HG02973 (cell line): Measurements from ENCODE around the gene THBS4.

Source experiments
- ATAC-seq: cut with Tn5 transposase; IDR thresholded peaks from one replicate; pipeline ENCODE4 v1.9.1; 2021; ENCODE audit warnings: moderate library complexity; ENCODE audit not compliant: unreplicated experiment

Gene THBS4

DNA sequence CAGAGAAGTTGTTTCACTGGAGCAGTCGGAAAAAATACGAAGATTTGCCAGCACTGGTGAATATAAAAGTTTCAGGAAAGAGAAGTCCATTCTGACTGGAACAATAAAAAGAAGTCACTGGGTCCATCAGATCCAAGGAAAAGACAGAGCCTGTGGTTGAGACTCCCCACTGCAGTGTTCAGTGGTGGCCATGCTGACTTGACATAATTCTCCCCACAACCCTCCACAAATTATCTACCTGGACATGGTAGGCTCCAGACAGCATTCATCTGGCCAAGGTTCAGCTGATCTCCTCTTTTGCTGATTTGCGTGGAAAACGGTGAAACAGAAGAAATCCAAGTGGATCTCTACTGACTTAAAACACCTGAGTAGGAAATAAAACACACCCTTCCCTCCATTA lies 8.0 kb downstream of the THBS4 start:
- no peak for ATAC-seq

DNA sequence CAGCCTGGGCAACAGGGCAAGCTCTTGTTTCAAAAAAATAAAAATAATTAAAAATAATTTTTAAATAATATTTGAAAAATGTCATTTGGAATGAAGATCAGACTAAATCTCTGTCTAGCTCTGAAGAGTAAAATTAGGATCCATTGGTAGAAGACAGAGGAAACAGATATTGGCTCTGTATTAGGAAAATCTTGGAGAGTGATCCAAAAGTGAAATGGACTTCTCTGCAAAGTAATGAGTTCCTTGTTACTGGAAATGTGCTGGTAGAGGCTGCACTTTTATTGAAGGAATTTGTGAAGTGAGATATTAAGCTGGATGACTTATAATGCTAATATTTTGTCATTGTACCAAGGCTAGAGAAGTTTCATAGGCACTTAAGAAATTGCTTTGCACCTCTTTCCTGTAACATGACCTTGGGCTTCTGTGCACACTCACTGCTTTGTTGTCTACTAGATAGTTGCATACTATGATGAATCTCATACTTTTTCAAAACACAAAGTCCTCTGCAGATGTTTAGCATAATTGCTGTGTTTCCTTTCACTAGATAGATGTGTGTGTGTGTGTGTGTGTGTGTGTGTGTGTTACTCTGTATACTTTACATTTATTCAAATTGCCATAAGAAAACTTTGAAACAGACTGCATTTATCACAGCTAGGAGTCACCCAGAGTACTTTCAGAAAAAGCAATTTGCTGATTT lies 13.1 kb downstream of the THBS4 start:
- no peak for ATAC-seq

DNA sequence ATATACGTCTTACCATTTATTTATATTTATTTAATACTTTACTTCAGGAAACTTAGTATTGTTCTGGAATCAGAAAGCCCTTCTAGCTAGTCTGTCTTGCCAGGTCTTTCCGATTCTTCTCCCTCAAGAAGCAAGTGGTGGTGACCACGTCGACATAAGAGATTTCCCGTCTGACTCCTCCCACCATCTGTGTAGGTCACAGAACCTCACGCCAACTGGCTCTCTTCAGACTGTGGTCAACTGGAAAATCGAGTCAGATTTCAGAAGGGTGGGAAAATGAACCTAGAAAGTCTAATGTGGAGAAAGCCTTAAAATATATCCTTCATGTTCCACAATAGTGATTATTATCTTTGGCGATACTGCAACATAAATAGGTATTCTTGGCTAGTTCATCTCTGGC lies 17.3 kb downstream of the THBS4 start:
- ATAC-seq = no peak

DNA sequence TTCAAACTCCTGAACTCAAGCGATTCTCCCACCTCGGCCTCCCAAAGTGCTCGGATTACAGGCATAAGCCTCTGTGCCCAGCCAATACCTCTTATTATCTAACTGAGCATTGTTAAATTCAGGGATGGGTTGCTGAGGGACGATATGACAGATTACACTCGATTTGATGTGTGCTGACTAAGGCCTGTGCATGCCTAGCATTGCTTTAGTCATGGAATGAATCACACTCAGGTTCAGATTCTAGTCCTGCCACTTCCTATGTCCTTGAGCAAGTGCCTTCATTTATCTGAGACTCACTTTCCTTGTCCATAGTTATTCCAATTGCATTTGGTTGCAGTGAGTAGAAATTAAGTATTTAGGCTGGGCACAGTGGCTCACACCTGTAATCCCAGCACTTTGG lies 19.5 kb downstream of the THBS4 start:
- no peak for ATAC-seq

DNA sequence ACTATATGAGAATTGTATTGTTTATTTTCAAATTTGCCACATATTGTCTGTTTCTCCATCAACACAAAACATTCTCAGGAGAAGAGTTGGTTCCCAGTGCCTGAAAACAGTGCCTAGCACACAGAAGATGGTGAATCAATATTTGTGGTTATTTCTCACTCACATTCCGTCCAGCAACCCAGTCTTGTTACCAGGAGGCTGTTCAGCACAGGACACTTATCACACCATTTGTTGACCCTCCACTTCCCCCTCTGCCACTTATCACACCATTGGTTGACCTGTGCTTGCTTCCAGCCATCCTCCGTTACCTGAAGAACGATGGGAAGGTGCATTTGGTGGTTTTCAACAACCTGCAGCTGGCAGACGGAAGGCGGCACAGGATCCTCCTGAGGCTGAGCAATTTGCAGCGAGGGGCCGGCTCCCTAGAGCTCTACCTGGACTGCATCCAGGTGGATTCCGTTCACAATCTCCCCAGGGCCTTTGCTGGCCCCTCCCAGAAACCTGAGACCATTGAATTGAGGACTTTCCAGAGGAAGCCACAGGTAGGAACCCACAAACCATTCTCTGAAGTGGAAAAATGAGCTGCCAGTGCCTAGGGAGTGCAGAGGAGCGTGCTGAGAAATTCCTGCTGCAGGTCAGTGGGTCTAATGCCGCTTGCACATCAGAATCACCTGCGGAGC lies 20.5 kb downstream of the THBS4 start:
- no peak for ATAC-seq

DNA sequence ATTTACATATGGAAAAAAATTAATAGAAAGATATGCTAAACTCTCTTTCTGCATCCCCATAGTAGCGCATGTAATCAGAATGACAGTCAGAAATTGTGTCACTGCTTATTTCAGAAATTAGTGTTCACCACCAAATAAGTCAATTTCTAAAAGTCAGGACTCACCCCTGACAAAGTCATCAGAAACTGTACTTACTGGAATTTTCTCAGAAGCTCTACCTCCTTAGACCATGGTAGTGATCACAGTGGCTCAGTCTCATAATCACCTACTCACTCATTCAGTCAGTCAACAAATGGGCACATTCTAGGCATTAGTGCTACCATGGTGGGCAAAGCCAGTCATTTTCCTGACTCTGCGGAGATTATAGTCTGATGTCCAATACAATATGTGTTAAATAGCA lies 22.0 kb downstream of the THBS4 start:
- no peak for ATAC-seq

DNA sequence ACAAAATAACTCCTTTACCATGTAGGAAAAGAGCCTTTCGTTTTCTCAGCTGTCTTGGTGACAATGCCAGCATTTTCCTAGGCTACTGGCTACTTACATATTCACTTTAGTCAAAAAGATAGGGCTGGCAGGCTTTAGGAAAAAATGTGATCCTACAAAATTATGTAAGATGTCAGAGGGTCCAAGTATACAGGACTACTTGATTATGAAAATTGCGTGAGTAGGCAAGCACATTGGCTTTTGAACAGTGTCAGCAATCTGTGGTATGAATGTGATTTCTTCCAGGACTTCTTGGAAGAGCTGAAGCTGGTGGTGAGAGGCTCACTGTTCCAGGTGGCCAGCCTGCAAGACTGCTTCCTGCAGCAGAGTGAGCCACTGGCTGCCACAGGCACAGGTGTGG lies 22.8 kb downstream of the THBS4 start:
- ATAC-seq = no peak

DNA sequence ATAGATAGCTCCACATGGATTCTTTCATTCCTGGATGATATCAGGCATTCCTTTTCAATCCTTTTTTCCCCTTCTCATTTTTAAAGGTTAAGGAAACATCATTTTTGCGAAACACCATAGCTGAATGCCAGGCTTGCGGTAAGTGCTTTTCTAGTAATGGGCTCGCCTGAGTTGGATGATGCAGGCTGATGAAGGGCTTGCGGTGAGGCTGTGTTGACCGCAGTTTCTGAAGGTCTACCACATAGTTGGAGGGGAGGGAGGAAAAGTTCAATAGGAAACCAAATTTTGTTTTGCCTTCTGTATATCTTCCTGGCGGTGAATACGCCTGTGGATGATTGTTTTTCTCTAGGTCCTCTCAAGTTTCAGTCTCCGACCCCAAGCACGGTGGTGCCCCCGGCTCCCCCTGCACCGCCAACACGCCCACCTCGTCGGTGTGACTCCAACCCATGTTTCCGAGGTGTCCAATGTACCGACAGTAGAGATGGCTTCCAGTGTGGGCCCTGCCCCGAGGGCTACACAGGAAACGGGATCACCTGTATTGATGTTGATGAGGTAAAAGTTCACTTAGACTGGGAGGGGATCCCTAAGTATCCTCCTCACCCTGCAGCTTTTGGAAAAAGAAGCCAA lies 24.3 kb downstream of the THBS4 start:
- no peak for ATAC-seq

DNA sequence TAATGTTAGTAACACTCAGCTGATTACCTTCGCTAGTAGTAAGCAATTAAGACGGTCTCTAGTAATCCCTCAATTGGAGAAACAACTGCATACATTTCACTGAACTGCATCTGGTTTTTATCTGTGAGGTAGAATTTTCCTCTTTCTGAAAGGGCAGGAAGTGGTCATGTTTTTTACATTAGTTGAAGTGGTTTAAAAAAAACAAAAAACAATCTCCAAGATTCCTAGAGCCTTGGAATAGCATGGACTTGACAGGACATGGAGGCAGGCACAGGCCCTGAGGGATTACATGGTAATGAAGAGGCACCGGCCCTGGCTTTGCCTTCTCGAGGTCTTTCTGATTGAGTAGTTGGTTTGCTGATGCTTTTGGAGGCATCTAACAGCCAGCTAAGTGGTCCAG lies 25.8 kb downstream of the THBS4 start:
- no peak for ATAC-seq

DNA sequence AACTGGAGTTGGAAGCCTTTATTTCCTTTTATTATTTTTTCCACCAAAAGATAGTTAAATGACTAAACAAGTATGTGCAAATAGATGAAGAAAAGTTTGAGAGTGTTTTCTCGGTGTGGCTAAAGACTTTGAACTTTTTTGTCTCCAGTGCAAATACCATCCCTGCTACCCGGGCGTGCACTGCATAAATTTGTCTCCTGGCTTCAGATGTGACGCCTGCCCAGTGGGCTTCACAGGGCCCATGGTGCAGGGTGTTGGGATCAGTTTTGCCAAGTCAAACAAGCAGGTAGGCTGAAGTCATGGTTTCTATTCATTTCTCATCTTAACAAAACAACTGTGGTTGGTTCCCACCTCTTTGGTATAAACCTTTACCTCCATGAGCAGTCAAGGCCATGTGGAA lies 26.4 kb downstream of the THBS4 start:
- ATAC-seq = no peak

DNA sequence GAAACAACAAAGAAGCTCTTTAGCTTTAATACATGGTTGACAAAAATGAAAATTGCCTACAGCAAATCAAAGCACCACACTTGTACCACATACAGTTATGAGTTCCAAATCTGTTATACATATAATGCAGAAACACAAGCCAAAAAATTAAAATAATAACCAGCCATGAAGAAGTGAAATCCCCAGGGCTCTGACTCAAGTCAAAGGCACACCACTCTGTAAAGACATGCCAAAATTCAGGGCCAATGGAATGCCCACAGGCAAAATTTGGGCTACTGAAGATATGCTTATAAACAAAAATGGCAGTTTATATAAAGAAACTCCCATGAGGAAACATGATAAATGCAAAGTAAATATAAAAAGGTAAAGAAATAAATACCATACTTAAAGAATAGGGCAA lies 29.0 kb downstream of the THBS4 start:
- ATAC-seq = no peak

DNA sequence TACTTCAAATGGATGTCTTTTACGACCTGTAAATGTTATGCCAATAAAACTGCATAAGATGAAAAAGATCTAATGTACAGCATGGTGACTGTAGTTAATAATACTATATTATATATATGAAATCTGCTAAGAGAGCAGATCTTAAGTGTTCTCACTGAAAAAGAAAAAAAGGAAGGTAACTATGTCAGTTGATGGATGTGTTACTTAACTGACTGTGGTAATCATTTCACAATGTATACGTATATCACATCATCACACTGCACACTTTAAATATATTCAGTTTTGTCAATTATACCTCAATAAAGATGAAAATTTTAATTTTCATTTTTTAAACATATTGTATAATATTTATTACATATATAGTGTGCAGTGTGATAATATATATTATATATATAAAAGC lies 31.9 kb downstream of the THBS4 start:
- ATAC-seq = no peak

DNA sequence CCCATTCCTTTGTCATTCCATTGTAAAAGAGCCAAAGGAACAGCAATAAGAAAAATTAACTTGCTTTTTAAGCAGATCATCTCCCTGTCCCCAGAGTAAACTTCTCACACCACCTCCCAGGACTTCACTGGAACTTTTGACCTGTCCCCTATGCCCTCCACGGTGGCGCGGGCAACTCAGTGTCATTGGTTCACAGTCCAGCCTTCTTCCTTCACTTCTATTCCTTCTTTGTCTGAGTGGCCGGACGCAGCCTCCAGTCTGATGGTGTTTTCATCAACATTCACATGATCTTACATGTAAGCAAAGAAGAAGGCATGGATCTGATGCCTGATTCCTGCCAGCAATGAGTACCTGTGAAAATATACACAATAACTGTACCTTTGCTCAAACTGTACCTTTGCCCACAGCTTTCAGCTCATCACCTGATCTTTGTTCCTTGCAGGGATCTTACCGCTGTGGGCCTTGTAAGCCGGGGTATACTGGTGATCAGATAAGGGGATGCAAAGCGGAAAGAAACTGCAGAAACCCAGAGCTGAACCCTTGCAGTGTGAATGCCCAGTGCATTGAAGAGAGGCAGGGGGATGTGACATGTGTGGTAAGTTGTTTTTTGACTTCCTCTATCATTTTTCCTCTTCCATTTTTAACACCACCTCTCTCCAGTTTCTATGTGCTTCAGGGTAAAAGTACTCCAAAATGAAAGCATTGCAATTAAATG lies 32.5 kb downstream of the THBS4 start:
- ATAC-seq = no peak

DNA sequence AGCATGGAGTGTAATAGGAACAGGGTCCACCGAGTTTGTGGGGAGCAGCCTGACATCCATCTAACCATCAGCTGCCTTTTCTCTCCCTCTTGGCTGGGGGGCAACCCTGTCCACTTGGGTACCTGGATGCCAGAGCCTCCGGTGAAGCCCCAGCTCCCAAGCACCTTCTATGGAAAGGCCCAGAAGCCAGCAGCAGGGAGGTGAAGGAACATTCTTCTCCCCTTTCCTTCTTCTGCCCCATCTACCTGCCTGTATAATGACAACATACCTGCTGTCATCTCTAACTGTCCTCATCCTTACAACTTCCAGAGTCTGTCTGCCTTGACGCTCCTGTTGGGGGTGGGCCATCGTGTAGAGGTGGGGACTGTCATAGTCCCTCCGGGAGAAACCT lies 33.1 kb downstream of the THBS4 start:
- no peak for ATAC-seq

DNA sequence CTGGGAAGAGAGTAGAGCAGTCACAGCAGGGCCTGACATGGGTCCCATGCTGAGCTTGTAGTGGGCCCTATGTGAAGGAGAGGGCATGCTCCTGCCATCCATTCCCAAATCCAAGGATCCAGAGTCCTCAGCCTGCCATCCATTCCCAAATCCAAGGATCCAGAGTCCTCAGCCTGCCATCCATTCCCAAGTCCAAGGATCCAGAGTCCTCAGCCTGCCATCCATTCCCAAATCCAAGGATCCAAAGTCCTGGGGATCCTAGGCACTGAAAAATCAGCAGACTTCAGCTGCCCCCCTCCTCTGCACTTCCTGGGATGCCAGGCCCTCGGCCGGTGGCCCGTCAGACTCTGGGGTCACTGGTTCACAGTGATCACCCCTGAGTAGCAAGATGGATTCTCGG lies 33.6 kb downstream of the THBS4 start:
- ATAC-seq = no peak

DNA sequence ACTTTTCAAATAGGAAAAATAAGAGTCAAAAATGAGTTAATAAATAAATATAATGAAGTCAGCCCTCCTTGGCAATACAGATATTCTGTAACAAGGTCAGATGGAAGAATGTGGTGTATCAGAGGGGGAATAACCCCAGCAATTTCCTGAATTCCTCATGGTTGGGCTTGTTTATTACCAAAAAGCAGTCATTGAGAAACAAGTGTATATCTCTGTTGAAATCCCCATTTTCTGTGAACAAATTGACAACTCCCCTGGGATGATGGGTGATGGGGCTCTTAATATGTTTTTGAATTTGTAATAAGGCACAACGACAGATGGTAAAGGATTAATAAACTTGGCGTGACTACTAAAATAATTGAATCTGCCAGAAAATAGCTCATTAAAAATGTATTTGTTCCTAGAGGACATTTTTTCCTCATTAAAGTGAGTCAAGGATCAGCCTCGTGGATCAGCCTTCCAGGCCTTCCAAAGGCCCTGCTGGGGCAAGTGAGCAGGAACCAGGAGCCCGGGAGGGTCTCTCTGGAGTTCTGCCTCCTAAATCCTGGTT lies 34.2 kb downstream of the THBS4 start:
- ATAC-seq = no peak

DNA sequence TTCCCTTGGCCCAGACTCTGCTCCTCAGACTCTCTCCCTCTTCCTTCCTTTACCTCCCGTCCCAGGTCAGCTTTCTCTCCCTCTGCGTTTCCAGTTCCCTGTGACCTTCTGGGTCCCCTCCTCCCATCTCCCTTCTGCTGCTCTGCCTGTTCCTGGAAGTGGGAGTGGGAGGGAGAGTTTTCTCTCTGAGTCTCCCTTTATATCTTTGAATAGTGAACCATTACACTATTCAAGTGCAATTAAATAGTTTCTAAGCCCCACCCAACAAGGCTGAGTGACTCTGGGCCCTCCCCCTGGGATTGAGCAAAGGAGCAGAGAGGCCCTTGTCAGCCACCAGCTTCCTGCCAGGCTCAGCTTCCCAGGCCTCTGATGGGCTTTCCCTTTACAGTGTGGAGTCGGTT lies 34.8 kb downstream of the THBS4 start:
- no peak for ATAC-seq

DNA sequence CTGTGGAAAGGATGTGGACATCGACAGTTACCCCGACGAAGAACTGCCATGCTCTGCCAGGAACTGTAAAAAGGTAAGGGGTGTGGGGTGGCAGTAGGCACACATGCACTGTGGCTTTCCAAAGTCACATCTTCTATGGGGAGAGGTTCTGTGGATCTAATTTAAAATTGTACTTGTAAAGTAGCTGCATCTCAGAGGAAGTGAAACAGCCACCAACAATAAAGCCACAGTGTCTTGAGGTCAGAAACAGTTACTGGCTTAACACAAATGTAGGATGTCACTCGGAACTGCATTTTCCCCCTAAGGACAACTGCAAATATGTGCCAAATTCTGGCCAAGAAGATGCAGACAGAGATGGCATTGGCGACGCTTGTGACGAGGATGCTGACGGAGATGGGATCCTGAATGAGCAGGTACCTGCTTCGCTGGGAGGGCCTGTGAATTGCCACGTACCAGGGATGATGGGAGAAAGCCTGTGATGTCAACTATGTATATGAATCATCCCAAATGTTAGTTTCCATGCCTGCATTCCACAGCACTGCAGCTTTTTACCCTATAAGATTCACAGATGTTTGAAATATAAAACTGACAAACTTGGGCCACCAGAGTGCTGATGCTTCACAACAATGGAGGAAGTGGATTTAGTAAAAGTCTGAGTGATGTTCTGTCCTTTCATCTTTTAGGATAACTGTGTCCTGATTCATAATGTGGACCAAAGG lies 35.3 kb downstream of the THBS4 start:
- no peak for ATAC-seq

DNA sequence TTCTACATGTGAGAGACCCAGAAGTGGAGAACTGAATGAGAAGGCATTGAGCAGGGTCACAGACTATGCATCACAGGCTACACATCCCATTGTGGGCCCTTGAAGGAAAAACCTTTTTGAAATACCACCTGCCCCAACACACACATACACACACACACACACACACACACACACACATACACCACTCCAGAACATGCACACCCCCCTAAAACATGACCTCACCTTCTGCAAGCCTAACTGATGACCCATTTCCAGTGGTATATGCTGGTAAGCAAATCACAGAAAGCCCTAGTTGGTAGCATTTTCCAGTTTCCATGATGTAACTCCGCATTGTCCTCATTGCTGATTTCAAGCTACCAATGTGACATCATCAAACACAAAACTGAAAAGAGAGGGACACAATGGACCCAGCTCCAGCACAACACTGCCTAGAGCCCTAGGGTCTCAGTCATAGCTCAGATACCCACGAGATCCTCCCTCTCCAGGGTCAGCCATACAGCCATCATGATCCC lies 36.4 kb downstream of the THBS4 start:
- ATAC-seq = no peak
